Mammary epithelial cell (primary cell): ENCODE results near the gene LPP.

Source experiments
- EZH2 ChIP-seq: IDR thresholded peaks from 2 replicates; pipeline ENCODE4 v1.6.1; 2012; ENCODE audit warnings: low read length, inconsistent platforms, borderline replicate concordance
- TF ChIP-seq, protein P1 (sequence below), 2 donors: IDR thresholded peaks in 1 of 2; conservative IDR thresholded peaks in 1 of 2; 2 replicates each; pipeline ENCODE4 v1.5.1; 2011 to 2012; ENCODE audit warnings: inconsistent platforms in 2 of 2, low read length in 2 of 2, mild to moderate bottlenecking in 2 of 2, control low read depth in 1 of 2, low read depth in 1 of 2; ENCODE audit not compliant: insufficient read depth in 1 of 2; ENCODE audit errors: extremely low read depth in 1 of 2

DNA sequence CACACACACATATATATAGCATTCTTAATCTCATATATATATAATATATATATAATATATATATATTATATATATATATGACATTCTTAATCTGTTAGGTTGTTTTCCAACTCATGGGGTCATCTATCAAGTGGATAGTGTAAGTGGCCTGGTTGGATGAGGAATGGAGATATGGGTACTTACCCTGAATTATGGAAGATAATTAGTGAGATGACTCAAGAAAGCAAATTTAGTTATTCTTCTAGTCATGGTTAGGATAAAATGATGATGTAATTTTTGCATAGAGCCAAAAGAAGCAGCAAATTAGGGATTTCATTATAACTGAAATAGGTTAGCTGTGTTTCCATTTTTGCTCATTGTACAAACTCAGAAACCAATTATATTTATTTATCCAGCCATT is 448.2 kb downstream of the LPP start:
- TF ChIP-seq, protein P1, sequence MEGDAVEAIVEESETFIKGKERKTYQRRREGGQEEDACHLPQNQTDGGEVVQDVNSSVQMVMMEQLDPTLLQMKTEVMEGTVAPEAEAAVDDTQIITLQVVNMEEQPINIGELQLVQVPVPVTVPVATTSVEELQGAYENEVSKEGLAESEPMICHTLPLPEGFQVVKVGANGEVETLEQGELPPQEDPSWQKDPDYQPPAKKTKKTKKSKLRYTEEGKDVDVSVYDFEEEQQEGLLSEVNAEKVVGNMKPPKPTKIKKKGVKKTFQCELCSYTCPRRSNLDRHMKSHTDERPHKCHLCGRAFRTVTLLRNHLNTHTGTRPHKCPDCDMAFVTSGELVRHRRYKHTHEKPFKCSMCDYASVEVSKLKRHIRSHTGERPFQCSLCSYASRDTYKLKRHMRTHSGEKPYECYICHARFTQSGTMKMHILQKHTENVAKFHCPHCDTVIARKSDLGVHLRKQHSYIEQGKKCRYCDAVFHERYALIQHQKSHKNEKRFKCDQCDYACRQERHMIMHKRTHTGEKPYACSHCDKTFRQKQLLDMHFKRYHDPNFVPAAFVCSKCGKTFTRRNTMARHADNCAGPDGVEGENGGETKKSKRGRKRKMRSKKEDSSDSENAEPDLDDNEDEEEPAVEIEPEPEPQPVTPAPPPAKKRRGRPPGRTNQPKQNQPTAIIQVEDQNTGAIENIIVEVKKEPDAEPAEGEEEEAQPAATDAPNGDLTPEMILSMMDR (conservative IDR thresholded peaks at IDR 0.05 in 1 of 2, IDR thresholded peaks at IDR 0.05 in 1 of 2; ENCODE audit: extremely low read depth in 1 of 2, insufficient read depth in 1 of 2, low read depth in 1 of 2, low read length in 2 of 2): no peak
- TF ChIP-seq EZH2: no peak
